Peyer's patch (tissue), 4 donors: ENCODE data around the gene RNF213.

Source experiments
- POLR2A ChIP-seq, 2 donors: fragments of 450-650 bp; IDR thresholded peaks; one replicate each; pipeline ENCODE4 v1.5.1; 2017; ENCODE audit warnings: antibody characterized with exemption in 2 of 2, mild to moderate bottlenecking in 2 of 2, moderate library complexity in 2 of 2
- TF ChIP-seq, protein P1 (sequence below), 6 experiments: fragments of 450-650 bp in 4 of 6; fragments of 200-600 bp in 2 of 6; sonication (generic) in 1 of 6; IDR thresholded peaks; one replicate each; pipeline ENCODE4 v1.5.1; 2017 to 2019; ENCODE audit warnings: antibody characterized with exemption in 6 of 6, mild to moderate bottlenecking in 3 of 6, moderate library complexity in 1 of 6

DNA sequence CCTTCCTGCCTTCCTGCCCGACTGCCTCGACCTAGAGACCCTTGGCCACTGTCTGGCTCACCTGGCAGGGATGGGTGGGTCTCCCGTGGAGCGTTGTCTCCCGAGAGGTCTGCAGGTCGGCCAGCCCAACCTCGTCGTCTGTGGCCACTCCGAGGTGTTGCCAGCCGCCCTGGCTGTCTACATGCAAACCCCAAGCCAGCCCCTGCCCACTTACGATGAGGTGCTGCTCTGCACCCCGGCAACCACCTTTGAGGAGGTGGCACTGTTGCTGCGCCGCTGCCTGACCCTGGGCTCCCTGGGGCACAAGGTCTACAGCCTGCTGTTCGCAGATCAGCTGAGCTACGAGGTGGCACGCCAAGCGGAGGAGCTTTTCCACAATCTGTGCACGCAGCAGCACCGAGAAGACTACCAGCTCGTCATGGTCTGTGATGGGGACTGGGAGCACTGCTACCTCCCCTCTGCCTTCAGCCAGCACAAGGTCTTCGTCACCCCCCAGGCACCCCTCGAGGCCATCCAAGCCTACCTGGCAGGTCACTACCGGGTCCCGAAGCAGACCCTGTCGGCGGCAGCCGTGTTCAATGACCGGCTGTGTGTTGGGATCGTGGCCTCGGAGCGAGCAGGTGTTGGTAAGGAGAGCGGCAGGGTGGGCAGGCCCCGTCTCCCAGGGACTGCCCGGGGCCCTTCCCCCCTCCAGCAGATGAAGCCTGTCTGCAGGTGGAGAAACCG, 79.2 kb downstream of the RNF213 start:
- TF ChIP-seq POLR2A (IDR thresholded peaks at IDR 0.05) = no peak
- TF ChIP-seq, protein P1, sequence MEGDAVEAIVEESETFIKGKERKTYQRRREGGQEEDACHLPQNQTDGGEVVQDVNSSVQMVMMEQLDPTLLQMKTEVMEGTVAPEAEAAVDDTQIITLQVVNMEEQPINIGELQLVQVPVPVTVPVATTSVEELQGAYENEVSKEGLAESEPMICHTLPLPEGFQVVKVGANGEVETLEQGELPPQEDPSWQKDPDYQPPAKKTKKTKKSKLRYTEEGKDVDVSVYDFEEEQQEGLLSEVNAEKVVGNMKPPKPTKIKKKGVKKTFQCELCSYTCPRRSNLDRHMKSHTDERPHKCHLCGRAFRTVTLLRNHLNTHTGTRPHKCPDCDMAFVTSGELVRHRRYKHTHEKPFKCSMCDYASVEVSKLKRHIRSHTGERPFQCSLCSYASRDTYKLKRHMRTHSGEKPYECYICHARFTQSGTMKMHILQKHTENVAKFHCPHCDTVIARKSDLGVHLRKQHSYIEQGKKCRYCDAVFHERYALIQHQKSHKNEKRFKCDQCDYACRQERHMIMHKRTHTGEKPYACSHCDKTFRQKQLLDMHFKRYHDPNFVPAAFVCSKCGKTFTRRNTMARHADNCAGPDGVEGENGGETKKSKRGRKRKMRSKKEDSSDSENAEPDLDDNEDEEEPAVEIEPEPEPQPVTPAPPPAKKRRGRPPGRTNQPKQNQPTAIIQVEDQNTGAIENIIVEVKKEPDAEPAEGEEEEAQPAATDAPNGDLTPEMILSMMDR (IDR thresholded peaks at IDR 0.05) = no peak
